NCI-H1436 treated with DMSO at 0.1 percent for 48 hours (cell line): ENCODE measurements around the gene MMP23B.
"Not testable (repeated sequence)": the region's sequence is repeated elsewhere in the genome, so short reads cannot be mapped to it uniquely, and the experiment has no call there.

ENCODE experiments used
- DNase-seq: peaks from one replicate; lab custom pipeline; 2025; lab: John Stamatoyannopoulos, UW

The MMP23B gene

GRCh38 chr1:1666526-1666925 is 34.6 kb downstream of the MMP23B start:
- no peak for DNase-seq

- no peak for DNase-seq
Observed at GRCh38 chr1:1669468-1670440, 37.8 kb downstream of the MMP23B start.

- DNase-seq = no peak
Observed at GRCh38 chr1:1670866-1671265, 38.9 kb downstream of the MMP23B start.

- no peak for DNase-seq
Observed at GRCh38 chr1:1671365-1672119, 39.6 kb downstream of the MMP23B start.

- no peak for DNase-seq
Observed at GRCh38 chr1:1672181-1672965, 40.4 kb downstream of the MMP23B start.

- not testable (repeated sequence) for DNase-seq
Observed at GRCh38 chr1:1674806-1675205, 42.8 kb downstream of the MMP23B start.

- not testable (repeated sequence) for DNase-seq
Observed at GRCh38 chr1:1675218-1675617, 43.2 kb downstream of the MMP23B start.

- DNase-seq = not testable (repeated sequence)
Observed at GRCh38 chr1:1676087-1676486, 44.1 kb downstream of the MMP23B start.

GRCh38 chr1:1677718-1678580 is 46.0 kb downstream of the MMP23B start:
- no peak for DNase-seq

GRCh38 chr1:1678581-1679380 is 46.8 kb downstream of the MMP23B start:
- DNase-seq = no peak

- DNase-seq = no peak
Observed at GRCh38 chr1:1680031-1680911, 48.3 kb downstream of the MMP23B start.

GRCh38 chr1:1680912-1681273 is 48.9 kb downstream of the MMP23B start:
- DNase-seq = no peak

GRCh38 chr1:1683104-1683905 is 51.3 kb downstream of the MMP23B start:
- DNase-seq = no peak
